Mucosa of descending colon (tissue), 3 donors: ENCODE results near the gene SLIT3. TPM values are rescaled to one million over a fixed set of nuclear protein-coding genes. Genes with fewer than 3 reads are reported as not detected.

Source experiments
- ATAC-seq: fragments of 200-7000 bp; cut with Tn5 transposase; one replicate; pipeline ENCODE4 v1.9.1; 2020; ENCODE audit warnings: mild to moderate bottlenecking, moderate library complexity
- DNase-seq, 3 donors: peaks; one replicate each; pipeline ENCODE4 v3.0.0-alpha.2; 2020
- H3K36me3 ChIP-seq: fragments of 200-600 bp; one replicate; pipeline ENCODE4 v1.8.0; 2021; ENCODE audit warnings: low read depth, mild to moderate bottlenecking
- H3K4me1 ChIP-seq: fragments of 200-600 bp; one replicate; pipeline ENCODE4 v1.8.0; 2021; ENCODE audit warnings: low read depth, mild to moderate bottlenecking
- H3K4me3 ChIP-seq: fragments of 200-600 bp; one replicate; pipeline ENCODE4 v1.8.0; 2021; ENCODE audit warnings: mild to moderate bottlenecking
- H3K9me3 ChIP-seq: fragments of 200-600 bp; one replicate; pipeline ENCODE4 v1.8.0; 2021; ENCODE audit warnings: mild to moderate bottlenecking
- intact Hi-C, 2 donors: fragments of 100-400 bp; cut with DNase I in 1 of 2; cut with micrococcal nuclease in 1 of 2; formaldehyde crosslinking; loops; one replicate each; pipeline versions ENCODE4 v1.11.0 to v1.11.1; 2022; cut with DNase I, micrococcal nuclease
- total RNA-seq, 3 donors: library from RNA; stranded (reverse); fragmentation: NEBNext Ultra II Directional in 2 of 3; extraction: Animal tissue kit (Norgen Biotek cat#: 25700) in 2 of 3; gene quantifications; one replicate each; pipeline versions ENCODE4 v1.2.1 to v1.2.4, GENCODE V29; 2021 to 2023
- TF ChIP-seq, protein P1 (sequence below): fragments of 200-600 bp; IDR thresholded peaks from one replicate; pipeline ENCODE4 v1.8.0; 2022; ENCODE audit warnings: antibody characterized with exemption, mild to moderate bottlenecking
- donor health status: DM: no; HTN: no; CAD: no; lungs with moderate emphysema.
- donor health status: DM: no; HTN: no; CAD: no.
- donor health status: DM: no; HTN: yes; CAD: no.

Gene SLIT3
- total RNA-seq, 3 donors from 2014 or later: 4.2 to 25.5 (median 16.1) TPM

DNA sequence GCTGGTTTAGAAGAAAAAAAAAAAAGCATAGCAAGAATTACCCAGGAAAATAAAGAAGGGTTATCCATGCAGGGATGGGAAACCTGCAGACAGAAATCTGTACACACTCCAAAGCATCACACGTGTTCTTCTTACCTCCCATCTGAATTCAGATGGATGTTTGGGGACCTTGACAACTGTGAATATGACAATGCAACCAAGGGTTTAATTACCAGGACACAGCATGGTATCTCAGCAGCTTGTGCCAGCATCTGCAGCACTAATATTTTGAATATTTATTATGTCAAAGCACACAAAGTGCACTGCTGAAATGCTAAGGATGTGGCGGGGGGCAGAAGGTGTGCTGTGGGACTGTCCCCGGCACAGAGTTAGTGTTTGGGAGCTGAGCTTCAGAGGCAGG, 47.9 kb downstream of the SLIT3 start:
- intact Hi-C loops: no loop called here
- no peaks in the 10 kb centered on the region for H3K36me3 ChIP-seq
- no peak overlapping the region for H3K4me3 ChIP-seq
- no peaks in the 10 kb centered on the region for H3K9me3 ChIP-seq
- no peak for DNase-seq
- no peaks in the 10 kb centered on the region for H3K4me1 ChIP-seq
- ATAC-seq: no peak
- TF ChIP-seq, protein P1, sequence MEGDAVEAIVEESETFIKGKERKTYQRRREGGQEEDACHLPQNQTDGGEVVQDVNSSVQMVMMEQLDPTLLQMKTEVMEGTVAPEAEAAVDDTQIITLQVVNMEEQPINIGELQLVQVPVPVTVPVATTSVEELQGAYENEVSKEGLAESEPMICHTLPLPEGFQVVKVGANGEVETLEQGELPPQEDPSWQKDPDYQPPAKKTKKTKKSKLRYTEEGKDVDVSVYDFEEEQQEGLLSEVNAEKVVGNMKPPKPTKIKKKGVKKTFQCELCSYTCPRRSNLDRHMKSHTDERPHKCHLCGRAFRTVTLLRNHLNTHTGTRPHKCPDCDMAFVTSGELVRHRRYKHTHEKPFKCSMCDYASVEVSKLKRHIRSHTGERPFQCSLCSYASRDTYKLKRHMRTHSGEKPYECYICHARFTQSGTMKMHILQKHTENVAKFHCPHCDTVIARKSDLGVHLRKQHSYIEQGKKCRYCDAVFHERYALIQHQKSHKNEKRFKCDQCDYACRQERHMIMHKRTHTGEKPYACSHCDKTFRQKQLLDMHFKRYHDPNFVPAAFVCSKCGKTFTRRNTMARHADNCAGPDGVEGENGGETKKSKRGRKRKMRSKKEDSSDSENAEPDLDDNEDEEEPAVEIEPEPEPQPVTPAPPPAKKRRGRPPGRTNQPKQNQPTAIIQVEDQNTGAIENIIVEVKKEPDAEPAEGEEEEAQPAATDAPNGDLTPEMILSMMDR: no peak

DNA sequence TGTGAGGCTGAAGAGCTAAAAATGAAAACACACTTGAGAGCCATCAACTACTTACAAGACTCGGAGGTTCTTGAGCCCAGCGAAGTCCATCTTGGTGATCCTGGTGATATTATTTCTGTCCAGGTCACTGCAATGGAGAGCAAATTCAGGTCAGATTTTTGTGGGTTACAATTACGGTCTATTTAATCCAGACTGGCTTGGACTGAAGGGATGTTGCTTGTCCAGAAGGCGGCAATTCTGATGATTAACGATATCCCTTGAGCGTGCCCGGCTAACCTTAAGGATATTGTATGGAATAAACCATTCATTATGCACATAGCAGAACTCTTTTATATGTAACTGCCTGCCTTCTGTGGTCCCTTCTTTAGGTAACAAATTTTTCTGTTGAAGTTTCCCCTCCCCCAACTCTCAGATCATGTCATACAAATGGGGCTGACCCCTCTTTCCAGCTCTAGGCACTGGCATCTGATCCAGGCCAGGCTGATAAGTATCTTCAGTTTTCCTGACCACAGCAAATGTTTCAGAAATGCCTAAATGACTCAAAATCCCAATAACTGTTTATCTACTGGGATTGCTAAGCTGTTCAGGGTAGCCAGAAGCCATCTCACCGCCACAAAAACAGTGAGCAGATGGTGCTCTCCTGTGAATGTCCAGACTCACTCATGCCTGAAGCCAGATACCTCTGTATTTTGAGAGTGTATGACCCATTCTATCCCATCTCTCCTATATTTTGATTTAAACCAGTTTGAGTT, 49.4 kb downstream of the SLIT3 start:
- no peak for ATAC-seq
- no peak for DNase-seq
- Histone ChIP-seq H3K4me3 (no peak overlapping the region), H3K4me1 (no peaks in the 10 kb centered on the region), H3K9me3 (no peaks in the 10 kb centered on the region), H3K36me3 (no peaks in the 10 kb centered on the region)
- intact Hi-C loops: no loop called here
- TF ChIP-seq, protein P1: no peak

DNA sequence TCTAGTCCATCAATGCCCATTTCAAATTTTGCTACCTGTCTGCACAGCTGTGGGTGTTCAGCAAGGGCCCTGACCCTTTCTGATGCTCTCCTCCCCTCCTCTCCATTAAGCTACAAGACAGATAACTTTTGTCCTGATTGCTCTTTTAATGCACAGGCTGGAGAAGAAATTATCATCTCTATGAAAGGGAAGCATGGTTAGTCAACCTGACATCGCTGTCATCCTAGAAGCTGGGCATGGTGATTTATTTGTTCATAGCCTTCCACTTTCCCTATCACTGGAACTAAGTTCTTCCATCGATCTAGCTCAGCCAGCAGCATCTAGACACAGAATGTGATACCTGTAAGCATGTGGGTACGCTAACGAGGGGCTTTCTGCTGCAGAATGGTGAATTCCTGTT, 50.1 kb downstream of the SLIT3 start:
- H3K9me3 ChIP-seq: no peaks in the 10 kb centered on the region
- no peaks in the 10 kb centered on the region for H3K4me1 ChIP-seq
- ATAC-seq (no peak), DNase-seq (no peak)
- TF ChIP-seq, protein P1: no peak
- intact Hi-C loops: no loop called here
- H3K4me3 ChIP-seq: no peak overlapping the region
- H3K36me3 ChIP-seq: no peaks in the 10 kb centered on the region

DNA sequence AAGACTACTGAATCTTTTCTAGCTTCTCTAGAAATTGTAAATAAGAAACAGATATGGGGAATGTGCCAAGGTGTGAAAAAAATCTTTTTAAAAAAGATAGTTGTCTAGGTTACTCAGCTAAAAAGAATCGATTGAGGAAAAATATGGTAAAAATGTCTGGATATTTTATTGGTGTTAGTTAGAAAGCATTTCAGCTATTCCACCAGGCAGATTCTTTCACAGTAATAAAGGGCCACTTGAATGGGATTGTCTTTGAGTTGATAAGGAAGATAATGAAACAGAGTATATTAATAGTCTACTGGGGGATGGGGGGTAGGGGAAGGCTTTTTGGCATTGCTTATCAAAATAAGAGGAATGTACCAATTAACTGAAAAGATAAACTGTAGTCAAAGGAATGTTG, 51.9 kb downstream of the SLIT3 start:
- intact Hi-C loops: no loop called here
- Histone ChIP-seq H3K4me3 (no peak overlapping the region), H3K4me1 (no peaks in the 10 kb centered on the region), H3K36me3 (no peaks in the 10 kb centered on the region), H3K9me3 (no peaks in the 10 kb centered on the region)
- DNase-seq: no peak
- TF ChIP-seq, protein P1: no peak
- ATAC-seq: no peak

DNA sequence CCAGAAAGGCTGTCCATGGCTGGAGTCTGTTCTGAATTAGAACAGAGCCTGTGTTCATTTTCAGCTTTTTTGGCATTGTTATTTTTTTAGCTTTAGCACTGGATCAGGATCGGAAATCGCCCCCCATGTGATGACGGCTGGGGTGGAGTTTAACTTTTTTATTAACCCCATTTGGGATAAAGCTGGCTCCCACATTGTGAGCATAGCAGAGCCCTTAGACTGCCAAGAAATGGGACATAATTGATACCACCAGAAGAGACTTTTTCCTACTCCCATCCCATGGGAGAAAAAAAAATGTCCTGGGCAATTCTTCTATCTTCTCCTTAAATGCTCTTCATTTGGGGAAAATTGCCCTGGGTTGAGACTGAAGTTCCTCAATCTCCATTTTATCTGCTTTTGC, 52.4 kb downstream of the SLIT3 start:
- intact Hi-C loops: no loop called here
- TF ChIP-seq, protein P1: no peak
- no peaks in the 10 kb centered on the region for H3K9me3 ChIP-seq
- no peaks in the 10 kb centered on the region for H3K36me3 ChIP-seq
- ATAC-seq (no peak), DNase-seq (no peak)
- H3K4me3 ChIP-seq: no peak overlapping the region
- H3K4me1 ChIP-seq: no peaks in the 10 kb centered on the region
